ENCODE results near the gene POP4. TPM values are rescaled to one million over a fixed set of nuclear protein-coding genes. Genes with fewer than 3 reads are reported as not detected.

The POP4 gene
- total RNA-seq, 1 donor from 2014 or later, result 66.9 TPM

DNA sequence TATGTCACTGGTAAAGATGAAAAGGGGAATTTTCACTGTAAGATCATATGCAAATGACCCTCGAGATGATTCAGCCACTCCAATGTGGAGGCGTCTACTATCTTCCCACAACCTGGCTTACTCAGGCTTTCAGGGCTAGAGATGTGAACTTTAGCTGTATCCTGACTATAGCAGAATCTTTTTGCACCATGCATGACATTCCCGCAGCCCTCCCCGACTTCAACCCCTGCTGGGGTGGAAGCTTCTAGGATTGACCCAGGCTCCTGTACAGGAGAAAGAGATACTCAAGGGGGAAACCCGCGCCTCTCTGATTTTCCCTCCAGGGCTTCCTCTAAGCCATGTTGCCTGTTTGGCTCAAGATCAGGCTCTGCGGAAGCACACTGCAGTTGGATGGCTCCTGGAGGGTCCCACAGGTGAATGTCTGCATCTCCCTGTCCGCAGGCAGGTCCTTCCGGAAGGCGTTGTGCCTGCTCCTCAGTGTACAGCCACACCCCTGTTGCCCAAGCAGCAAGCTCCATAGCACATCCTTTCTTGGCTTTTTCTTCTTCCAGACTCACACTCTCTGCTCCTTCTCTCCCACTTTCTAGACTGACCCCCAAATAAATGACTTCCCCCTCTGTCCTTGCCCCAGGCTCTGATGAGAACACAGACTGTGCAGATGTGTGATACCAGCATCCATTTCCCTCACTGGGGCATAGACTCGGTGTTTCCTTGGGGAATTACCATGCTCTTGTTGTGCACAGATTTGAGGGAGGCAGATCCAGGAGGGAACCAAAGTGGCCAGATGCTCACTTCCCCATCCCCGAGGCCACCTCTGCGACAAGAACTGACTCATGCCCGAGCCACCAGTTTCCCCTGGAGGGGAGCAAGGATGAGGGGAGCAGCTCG is 29.1 kb upstream of the POP4 start:
- DNase-seq (ENCODE audit: low spot score), result no peak

DNA sequence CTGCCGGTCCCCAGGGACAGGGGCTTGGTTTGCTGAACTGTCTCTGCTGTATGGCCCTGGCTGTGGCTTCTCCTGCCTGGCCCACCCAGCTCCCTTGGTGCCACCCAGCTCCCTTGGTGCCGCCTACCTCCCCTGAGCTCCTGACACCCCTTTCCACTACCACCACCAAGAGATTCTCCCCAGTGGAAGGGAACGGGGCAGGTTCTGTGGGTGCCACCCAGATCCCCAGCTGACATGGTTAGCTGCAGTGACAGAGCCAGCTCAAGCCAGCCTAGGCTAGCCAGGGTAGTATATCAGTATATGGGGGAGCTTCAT is 28.5 kb upstream of the POP4 start:
- no peak for DNase-seq (ENCODE audit: low spot score)

GRCh38 chr19:29578349-29578748 is 27.7 kb upstream of the POP4 start:
- no peak for DNase-seq (ENCODE audit: low spot score)

- DNase-seq (ENCODE audit: low spot score), result no peak
Measured at GRCh38 chr19:29579308-29579910, 26.7 kb upstream of the POP4 start.

GRCh38 chr19:29581398-29581797 is 24.7 kb upstream of the POP4 start:
- DNase-seq (ENCODE audit: low spot score), result no peak

- DNase-seq (ENCODE audit: low spot score), result no peak
Measured at GRCh38 chr19:29583196-29583999, 22.7 kb upstream of the POP4 start.

GRCh38 chr19:29586401-29586800 is 19.7 kb upstream of the POP4 start:
- DNase-seq (ENCODE audit: low spot score), result no peak

- no peak for DNase-seq (ENCODE audit: low spot score)
Measured at GRCh38 chr19:29587059-29587458, 19.0 kb upstream of the POP4 start.

DNA sequence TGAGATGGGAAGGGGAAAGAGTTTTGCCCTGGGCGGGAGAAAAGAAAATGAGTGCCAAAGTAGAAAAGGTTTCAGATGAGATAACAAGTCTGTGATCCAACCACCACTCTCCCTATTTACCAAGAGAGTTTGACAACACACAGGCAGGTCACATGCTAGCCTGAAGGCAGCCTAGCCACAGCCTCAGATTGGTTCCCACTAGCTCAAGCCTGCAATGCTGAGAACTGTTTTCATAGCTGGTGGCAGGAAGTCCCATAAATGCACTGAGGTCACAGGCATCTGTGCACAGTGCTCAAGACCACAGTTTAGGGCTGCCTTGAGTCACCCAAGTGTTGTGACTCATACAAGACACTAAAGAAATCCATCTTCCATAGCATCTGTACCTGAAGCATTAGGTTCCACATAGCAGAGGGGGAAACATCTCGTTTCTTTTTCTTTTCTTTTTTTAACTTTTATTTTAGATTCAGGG is 18.5 kb upstream of the POP4 start:
- no peak for DNase-seq (ENCODE audit: low spot score)

DNA sequence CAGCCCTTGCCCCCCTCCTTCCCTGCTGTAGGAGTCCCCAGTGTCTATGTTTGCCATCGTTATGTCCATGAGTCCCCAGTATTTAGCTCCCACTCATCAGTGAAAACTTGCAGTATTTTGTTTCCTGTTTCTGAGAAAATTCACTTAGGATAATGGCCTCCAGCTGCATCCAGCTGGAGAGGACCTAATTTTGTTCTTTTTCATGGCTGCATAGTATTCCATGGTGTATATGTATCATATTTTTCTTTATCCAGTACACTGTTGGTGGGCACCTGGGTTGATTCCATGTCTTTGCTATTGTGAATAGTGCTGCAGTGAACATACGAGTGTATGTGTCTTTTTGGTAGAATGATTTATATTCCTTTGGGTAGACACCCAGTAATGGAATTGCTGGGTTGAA is 18.0 kb upstream of the POP4 start:
- no peak for DNase-seq (ENCODE audit: low spot score)

DNA sequence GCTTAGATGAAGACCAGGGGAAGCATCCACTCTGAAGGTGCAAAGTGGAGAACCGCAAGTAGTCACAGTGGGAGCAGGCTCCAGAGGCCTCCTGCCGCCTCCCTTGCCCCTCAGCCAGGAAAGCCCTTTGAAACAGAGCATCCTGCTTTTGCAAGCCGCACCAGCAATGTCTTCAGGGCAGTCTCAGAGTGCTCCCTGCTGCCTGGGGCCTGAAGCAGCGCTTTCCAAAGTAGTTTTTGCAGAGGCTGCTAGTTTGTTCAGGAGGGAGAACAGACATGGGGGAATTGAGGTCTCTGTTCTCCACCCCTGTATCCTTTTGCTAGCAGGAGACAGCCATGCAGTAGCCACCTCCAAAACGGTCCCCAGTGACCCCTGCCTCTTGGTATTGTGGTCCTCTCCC is 15.8 kb upstream of the POP4 start:
- DNase-seq (ENCODE audit: low spot score), result no peak

- no peak for DNase-seq (ENCODE audit: low spot score)
Measured at GRCh38 chr19:29591670-29592069, 14.4 kb upstream of the POP4 start.

GRCh38 chr19:29593869-29594268 is 12.2 kb upstream of the POP4 start:
- DNase-seq (ENCODE audit: low spot score), result no peak

- no peak for DNase-seq (ENCODE audit: low spot score)
Measured at GRCh38 chr19:29596080-29596727, 9.9 kb upstream of the POP4 start.

- DNase-seq (ENCODE audit: low spot score), result no peak
Measured at GRCh38 chr19:29596885-29597525, 9.1 kb upstream of the POP4 start.

DNA sequence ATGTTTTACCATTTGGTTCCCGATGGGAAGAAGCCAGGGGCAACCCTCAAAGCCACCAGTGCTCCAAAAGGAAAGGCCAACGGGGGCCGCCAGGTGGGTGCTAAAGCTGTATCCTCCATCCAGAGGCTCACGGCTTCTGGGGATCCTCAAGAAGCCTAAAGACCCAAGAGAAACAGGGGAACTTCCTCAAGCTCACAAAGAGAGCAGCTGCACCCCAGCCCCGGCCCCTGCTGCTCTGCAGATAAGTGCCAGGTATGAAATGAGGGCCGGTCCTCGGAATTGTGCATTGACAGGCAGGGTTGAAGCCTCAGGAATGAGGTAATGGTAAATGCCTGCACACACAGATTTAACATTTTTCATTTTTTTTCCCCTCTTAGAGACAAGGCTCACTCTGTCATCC is 8.0 kb upstream of the POP4 start:
- DNase-seq (ENCODE audit: low spot score), result no peak

GRCh38 chr19:29598496-29598895 is 7.6 kb upstream of the POP4 start:
- no peak for DNase-seq (ENCODE audit: low spot score)

GRCh38 chr19:29603308-29603707 is 2.8 kb upstream of the POP4 start:
- DNase-seq (ENCODE audit: low spot score), result no peak

DNA sequence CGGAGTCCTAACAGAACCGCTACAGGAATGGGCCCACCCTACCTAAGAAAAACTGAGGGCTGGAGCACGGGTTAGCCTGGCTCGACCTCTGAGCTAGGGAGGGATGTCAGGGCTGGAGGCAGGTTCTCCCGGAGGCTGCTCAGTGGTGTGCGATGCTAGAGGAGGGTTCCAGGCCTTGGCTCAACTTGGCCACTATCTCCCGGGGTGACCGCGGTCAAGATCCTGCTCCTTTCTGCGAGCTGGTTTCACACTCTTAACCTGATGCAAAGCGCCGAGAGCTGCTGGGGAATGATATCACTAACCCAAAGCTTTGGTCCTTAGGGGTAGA is 301 bp downstream of the POP4 start:
- DNase-seq (ENCODE audit: low spot score), result no peak

- DNase-seq (ENCODE audit: low spot score), result no peak
Measured at GRCh38 chr19:29609636-29610035, 3.6 kb downstream of the POP4 start.

DNA sequence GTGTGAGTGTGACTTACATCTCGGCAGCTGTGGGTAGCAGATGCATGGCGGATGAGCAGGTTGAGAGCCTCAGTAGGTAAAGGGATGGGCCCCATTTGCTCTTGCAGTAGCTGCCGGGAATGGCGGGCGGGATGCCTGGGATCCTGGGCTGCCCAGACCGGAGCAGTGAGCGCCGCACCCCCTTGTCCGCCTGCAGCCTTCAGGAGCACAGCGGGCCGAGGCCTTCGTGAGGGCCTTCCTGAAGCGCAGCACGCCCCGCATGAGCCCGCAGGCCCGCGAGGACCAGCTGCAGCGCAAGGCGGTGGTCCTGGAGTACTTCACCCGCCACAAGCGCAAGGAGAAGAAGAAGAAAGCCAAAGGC is 4.1 kb downstream of the POP4 start:
- DNase-seq (ENCODE audit: low spot score), result no peak
